ENCODE results near the gene ELP5.

ELP5 gene

GRCh38 chr17:7294614-7295153 lies 42.7 kb downstream of the ELP5 start, which contains the start of gene YBX2:
YBX2 (minus strand) TSS chr17:7294639; CDS start chr17:7294500, 139 bp downstream.
- Histone ChIP-seq H3K4me1 (ENCODE audit: insufficient read depth, low read length) (peaks cover 18% of the 10 kb centered on the region), H3K27me3 (ENCODE audit: insufficient read depth, low read length) (peaks cover 42% of the 10 kb centered on the region), H3K4me3 (ENCODE audit: low read length) (peak within 1 kb of the TSS; percentile 30), H3K36me3 (ENCODE audit: insufficient read depth, low read length) (no peaks in the 10 kb centered on the region), H2AFZ (ENCODE audit: low read depth, low read length) (peak within 1 kb of the TSS; percentile 3), H3K9me3 (ENCODE audit: low read length) (no peaks in the 10 kb centered on the region)

GRCh38 chr17:7295230-7296180 lies 43.5 kb downstream of the ELP5 start:
- Histone ChIP-seq H3K4me1 (ENCODE audit: insufficient read depth, low read length) (peaks cover 18% of the 10 kb centered on the region), H3K4me3 (ENCODE audit: low read length) (no peak overlapping the region), H3K27me3 (ENCODE audit: insufficient read depth, low read length) (peaks cover 49% of the 10 kb centered on the region)

GRCh38 chr17:7296189-7296861 lies 44.3 kb downstream of the ELP5 start:
- H3K36me3 ChIP-seq (ENCODE audit: insufficient read depth, low read length), result no peaks in the 10 kb centered on the region
- no peak overlapping the region for H3K4me3 ChIP-seq (ENCODE audit: low read length)
- H3K9me3 ChIP-seq (ENCODE audit: low read length), result no peaks in the 10 kb centered on the region
- H3K4me1 ChIP-seq (ENCODE audit: insufficient read depth, low read length), result peaks cover 18% of the 10 kb centered on the region
- H3K27me3 ChIP-seq (ENCODE audit: insufficient read depth, low read length), result peaks cover 50% of the 10 kb centered on the region
- H2AFZ ChIP-seq (ENCODE audit: low read depth, low read length), result no peak overlapping the region

More at GRCh38 chr17:7295230-7296180, 43.5 kb downstream of the ELP5 start:
- H2AFZ ChIP-seq (ENCODE audit: low read depth, low read length), result no peak overlapping the region
- H3K9me3 ChIP-seq (ENCODE audit: low read length), result no peaks in the 10 kb centered on the region
- no peaks in the 10 kb centered on the region for H3K36me3 ChIP-seq (ENCODE audit: insufficient read depth, low read length)

DNA sequence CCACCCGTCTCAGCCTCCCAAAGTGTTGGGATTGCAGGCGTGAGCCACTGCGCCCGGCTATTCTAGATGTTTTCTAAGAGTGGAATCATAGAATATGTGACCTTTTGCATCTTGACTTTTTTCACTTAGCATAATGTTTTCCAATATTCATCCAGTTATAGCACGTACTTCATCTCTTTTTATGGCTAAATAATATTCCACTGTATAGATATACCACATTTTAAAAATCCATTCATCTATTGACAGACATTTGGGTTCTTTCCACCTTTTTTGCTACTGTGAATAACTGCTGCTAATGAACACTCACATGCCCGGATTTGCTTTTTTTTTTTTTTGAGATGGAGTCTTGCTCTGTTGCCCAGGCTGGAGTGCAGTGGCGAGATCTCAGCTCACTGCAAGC lies 52.2 kb downstream of the ELP5 start:
- H3K27me3 ChIP-seq (ENCODE audit: insufficient read depth, low read length), result peaks cover 9% of the 10 kb centered on the region
- H3K36me3 ChIP-seq (ENCODE audit: insufficient read depth, low read length), result no peaks in the 10 kb centered on the region
- H3K9me3 ChIP-seq (ENCODE audit: low read length), result no peaks in the 10 kb centered on the region
- H2AFZ ChIP-seq (ENCODE audit: low read depth, low read length), result no peak overlapping the region
- peaks cover 5% of the 10 kb centered on the region for H3K4me1 ChIP-seq (ENCODE audit: insufficient read depth, low read length)
- H3K4me3 ChIP-seq (ENCODE audit: low read length), result no peak overlapping the region

GRCh38 chr17:7306911-7307685 lies 55.1 kb downstream of the ELP5 start, which contains the start of gene EIF5A:
EIF5A (plus strand) TSS chr17:7307628; CDS start chr17:7309636, 2,008 bp downstream.
- H3K4me3 ChIP-seq (ENCODE audit: low read length), result peak within 1 kb of the TSS; percentile 90
- H3K36me3 ChIP-seq (ENCODE audit: insufficient read depth, low read length), result peaks cover 22% of the 10 kb centered on the region
- no peaks in the 10 kb centered on the region for H3K9me3 ChIP-seq (ENCODE audit: low read length)
- H2AFZ ChIP-seq (ENCODE audit: low read depth, low read length), result peak within 1 kb of the TSS; percentile 58
- H3K27me3 ChIP-seq (ENCODE audit: insufficient read depth, low read length), result no peaks in the 10 kb centered on the region
- peaks cover 7% of the 10 kb centered on the region for H3K4me1 ChIP-seq (ENCODE audit: insufficient read depth, low read length)

GRCh38 chr17:7307686-7308624 lies 55.9 kb downstream of the ELP5 start:
- peaks cover 10% of the 10 kb centered on the region for H3K4me1 ChIP-seq (ENCODE audit: insufficient read depth, low read length)
- no peaks in the 10 kb centered on the region for H3K27me3 ChIP-seq (ENCODE audit: insufficient read depth, low read length)
- H2AFZ ChIP-seq (ENCODE audit: low read depth, low read length), result no peak overlapping the region
- H3K9me3 ChIP-seq (ENCODE audit: low read length), result no peaks in the 10 kb centered on the region
- peak overlapping the region; percentile 90 for H3K4me3 ChIP-seq (ENCODE audit: low read length)
- peaks cover 29% of the 10 kb centered on the region for H3K36me3 ChIP-seq (ENCODE audit: insufficient read depth, low read length)

GRCh38 chr17:7308625-7309433 lies 56.8 kb downstream of the ELP5 start:
- no peak overlapping the region for H2AFZ ChIP-seq (ENCODE audit: low read depth, low read length)
- peaks cover 13% of the 10 kb centered on the region for H3K4me1 ChIP-seq (ENCODE audit: insufficient read depth, low read length)
- peak overlapping the region; percentile 90 for H3K4me3 ChIP-seq (ENCODE audit: low read length)
- no peaks in the 10 kb centered on the region for H3K9me3 ChIP-seq (ENCODE audit: low read length)
- no peaks in the 10 kb centered on the region for H3K27me3 ChIP-seq (ENCODE audit: insufficient read depth, low read length)
- H3K36me3 ChIP-seq (ENCODE audit: insufficient read depth, low read length), result peaks cover 38% of the 10 kb centered on the region
